HepG2 (cell line): ENCODE results near the gene VSIG10L. TPM values are rescaled to one million over a fixed set of nuclear protein-coding genes. Genes with fewer than 3 reads are reported as not detected.

Source experiments
- FIP1L1 ChIP-seq: fragments of 200-400 bp; formaldehyde crosslinking; IDR thresholded peaks from 2 replicates; pipeline ENCODE4 v1.6.1; 2018; ENCODE audit warnings: low read depth, mild to moderate bottlenecking, low read length, moderate library complexity, borderline replicate concordance; ENCODE audit not compliant: insufficient read depth
- GABPA ChIP-seq, 2 experiments: IDR thresholded peaks; 2 replicates each; pipeline ENCODE4 v1.6.1; 2011 to 2016; ENCODE audit warnings: low read depth in 2 of 2, low read length in 1 of 2, missing biosample characterization in 1 of 2, missing genetic modification characterization in 1 of 2
- HOXA3 ChIP-seq: sonication (generic); formaldehyde crosslinking; IDR thresholded peaks from 2 replicates; pipeline ENCODE4 v1.5.0; 2020; ENCODE audit warnings: missing genetic modification reagents
- POLR2G ChIP-seq: fragments of 200-400 bp; formaldehyde crosslinking; IDR thresholded peaks from 2 replicates; pipeline ENCODE4 v1.6.1; 2018; ENCODE audit warnings: mild to moderate bottlenecking, low read depth, low read length, moderate library complexity
- RAD21 ChIP-seq: fragments of 450-650 bp; formaldehyde crosslinking; IDR thresholded peaks from 2 replicates; pipeline ENCODE4 v1.5.0; 2020; ENCODE audit warnings: mild to moderate bottlenecking
- SOX6 ChIP-seq, 2 experiments: fragments of 450-650 bp in 1 of 2; sonication (generic) in 1 of 2; formaldehyde crosslinking in 1 of 2; IDR thresholded peaks; 2 replicates each; pipeline versions ENCODE4 v1.4.0 to v1.6.1; 2017 to 2020; ENCODE audit warnings: antibody characterized with exemption in 1 of 2, mild to moderate bottlenecking in 1 of 2, missing genetic modification reagents in 1 of 2
- ZBTB8A ChIP-seq: sonication (generic); formaldehyde crosslinking; IDR thresholded peaks from 2 replicates; pipeline ENCODE4 v1.4.0; 2020; ENCODE audit warnings: mild to moderate bottlenecking, low read depth, missing genetic modification reagents, borderline replicate concordance
- ZNF317 ChIP-seq: sonication (generic); formaldehyde crosslinking; IDR thresholded peaks from 2 replicates; pipeline ENCODE4 v1.5.0; 2020; ENCODE audit warnings: mild to moderate bottlenecking, missing genetic modification reagents
- ZNF446 ChIP-seq: sonication (generic); formaldehyde crosslinking; IDR thresholded peaks from 2 replicates; pipeline ENCODE4 v1.5.0; 2020; ENCODE audit warnings: mild to moderate bottlenecking, missing genetic modification reagents
- ZSCAN30 ChIP-seq: sonication (generic); formaldehyde crosslinking; IDR thresholded peaks from 2 replicates; pipeline ENCODE4 v1.5.0; 2020; ENCODE audit warnings: mild to moderate bottlenecking, missing genetic modification reagents
- polyA plus RNA-seq, 8 experiments: library from polyadenylated mRNA; depleted of rRNA in 3 of 8; stranded (reverse) in 7 of 8; unstranded in 1 of 8; fragments of >200 nt; fragmentation: Illumina TruSeq in 4 of 8; extraction: Trizol in 4 of 8; gene quantifications; 2 replicates each; pipeline versions ENCODE4 v1.2.1 to v1.2.3, GENCODE V29; 2011 to 2016; ENCODE audit warnings: low read depth in 4 of 8, missing spikeins in 1 of 8, mixed read lengths in 1 of 8; ENCODE audit not compliant: insufficient read depth in 1 of 8
- total RNA-seq, 5 experiments: library from RNA; depleted of rRNA; stranded (reverse); fragments of >200 nt; fragmentation: Illumina TruSeq; extraction: Trizol; gene quantifications; 2 replicates each; pipeline ENCODE4 v1.2.3, GENCODE V29; 2016; ENCODE audit warnings: low read depth in 1 of 5
- TF ChIP-seq, protein P1 (sequence below): IDR thresholded peaks from 2 replicates; pipeline ENCODE4 v1.4.0; 2020; ENCODE audit warnings: mild to moderate bottlenecking, missing genetic modification reagents
- TF ChIP-seq, protein P2 (sequence below): sonication (generic); formaldehyde crosslinking; IDR thresholded peaks from 2 replicates; pipeline ENCODE4 v1.4.0; 2020; ENCODE audit warnings: missing genetic modification reagents
- TF ChIP-seq, protein P3 (sequence below): sonication (generic); formaldehyde crosslinking; IDR thresholded peaks from 2 replicates; pipeline ENCODE4 v1.4.0; 2020; ENCODE audit warnings: missing genetic modification reagents
- TF ChIP-seq, protein P4 (sequence below): sonication (generic); formaldehyde crosslinking; IDR thresholded peaks from 2 replicates; pipeline ENCODE4 v1.5.1; 2020; ENCODE audit warnings: mild to moderate bottlenecking, missing genetic modification reagents, borderline replicate concordance

VSIG10L gene
- total and polyA plus RNA-seq, 2 of the 13 experiments (the other 11 are each of a cell fraction or from before 2014, with no cell fraction given): 2.7 to 8.5 TPM

DNA sequence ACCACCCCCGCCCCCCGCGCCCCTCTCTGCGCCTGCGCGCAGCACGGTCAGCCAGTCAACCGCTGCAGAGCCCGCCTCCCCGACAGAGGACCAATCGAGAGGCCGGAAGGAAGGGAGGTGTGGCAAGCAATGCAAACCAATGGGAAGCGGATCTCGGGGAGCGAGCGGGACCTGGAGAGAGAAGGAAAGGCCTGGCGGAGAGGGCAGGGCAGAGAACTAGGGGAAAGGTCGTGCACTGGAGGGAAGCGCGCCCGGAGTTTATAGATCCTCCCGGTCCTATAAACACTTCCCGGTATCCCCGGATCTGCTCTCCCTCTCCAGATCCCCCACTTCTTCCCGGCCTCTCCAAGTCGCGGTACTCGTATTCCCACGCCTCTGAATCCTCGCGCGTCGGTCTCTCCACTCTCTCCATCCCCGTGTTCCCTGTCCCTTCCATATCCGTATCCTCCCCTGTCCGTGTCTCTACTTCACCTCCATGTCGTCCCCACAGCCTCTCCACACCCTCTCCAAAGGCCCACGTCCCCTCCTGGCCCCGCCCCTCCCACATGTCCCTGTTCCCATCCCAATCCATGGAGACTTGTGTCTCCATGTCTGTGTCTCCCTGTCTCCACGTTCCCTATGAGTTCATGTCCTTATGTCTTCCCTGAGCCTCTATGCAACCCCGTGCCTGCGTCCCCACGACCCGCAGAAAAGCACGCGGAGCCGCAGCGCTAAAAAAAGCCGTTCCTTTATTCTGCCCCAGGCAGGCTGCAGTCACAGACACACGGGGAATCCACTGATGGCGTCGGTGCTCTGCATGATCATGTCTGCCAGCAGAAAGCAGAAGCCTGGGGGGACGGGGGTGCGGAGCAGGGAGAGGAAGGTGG, 24.7 kb upstream of the VSIG10L start (continued):
- TF ChIP-seq, protein P1, sequence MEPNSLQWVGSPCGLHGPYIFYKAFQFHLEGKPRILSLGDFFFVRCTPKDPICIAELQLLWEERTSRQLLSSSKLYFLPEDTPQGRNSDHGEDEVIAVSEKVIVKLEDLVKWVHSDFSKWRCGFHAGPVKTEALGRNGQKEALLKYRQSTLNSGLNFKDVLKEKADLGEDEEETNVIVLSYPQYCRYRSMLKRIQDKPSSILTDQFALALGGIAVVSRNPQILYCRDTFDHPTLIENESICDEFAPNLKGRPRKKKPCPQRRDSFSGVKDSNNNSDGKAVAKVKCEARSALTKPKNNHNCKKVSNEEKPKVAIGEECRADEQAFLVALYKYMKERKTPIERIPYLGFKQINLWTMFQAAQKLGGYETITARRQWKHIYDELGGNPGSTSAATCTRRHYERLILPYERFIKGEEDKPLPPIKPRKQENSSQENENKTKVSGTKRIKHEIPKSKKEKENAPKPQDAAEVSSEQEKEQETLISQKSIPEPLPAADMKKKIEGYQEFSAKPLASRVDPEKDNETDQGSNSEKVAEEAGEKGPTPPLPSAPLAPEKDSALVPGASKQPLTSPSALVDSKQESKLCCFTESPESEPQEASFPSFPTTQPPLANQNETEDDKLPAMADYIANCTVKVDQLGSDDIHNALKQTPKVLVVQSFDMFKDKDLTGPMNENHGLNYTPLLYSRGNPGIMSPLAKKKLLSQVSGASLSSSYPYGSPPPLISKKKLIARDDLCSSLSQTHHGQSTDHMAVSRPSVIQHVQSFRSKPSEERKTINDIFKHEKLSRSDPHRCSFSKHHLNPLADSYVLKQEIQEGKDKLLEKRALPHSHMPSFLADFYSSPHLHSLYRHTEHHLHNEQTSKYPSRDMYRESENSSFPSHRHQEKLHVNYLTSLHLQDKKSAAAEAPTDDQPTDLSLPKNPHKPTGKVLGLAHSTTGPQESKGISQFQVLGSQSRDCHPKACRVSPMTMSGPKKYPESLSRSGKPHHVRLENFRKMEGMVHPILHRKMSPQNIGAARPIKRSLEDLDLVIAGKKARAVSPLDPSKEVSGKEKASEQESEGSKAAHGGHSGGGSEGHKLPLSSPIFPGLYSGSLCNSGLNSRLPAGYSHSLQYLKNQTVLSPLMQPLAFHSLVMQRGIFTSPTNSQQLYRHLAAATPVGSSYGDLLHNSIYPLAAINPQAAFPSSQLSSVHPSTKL (CRISPR knock-in tag): peak; percentile 23; the same call in 1 of the 2 replicates
- TF ChIP-seq, protein P2, sequence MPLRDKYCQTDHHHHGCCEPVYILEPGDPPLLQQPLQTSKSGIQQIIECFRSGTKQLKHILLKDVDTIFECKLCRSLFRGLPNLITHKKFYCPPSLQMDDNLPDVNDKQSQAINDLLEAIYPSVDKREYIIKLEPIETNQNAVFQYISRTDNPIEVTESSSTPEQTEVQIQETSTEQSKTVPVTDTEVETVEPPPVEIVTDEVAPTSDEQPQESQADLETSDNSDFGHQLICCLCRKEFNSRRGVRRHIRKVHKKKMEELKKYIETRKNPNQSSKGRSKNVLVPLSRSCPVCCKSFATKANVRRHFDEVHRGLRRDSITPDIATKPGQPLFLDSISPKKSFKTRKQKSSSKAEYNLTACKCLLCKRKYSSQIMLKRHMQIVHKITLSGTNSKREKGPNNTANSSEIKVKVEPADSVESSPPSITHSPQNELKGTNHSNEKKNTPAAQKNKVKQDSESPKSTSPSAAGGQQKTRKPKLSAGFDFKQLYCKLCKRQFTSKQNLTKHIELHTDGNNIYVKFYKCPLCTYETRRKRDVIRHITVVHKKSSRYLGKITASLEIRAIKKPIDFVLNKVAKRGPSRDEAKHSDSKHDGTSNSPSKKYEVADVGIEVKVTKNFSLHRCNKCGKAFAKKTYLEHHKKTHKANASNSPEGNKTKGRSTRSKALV (CRISPR knock-in tag): no peak
- TF ChIP-seq POLR2G (peak; percentile 88), ZNF317 (CRISPR knock-in tag) (no peak), FIP1L1 (0 out of 2 replicates have a peak, but pooled peaks have one; percentile 60), HOXA3 (no peak), SOX6 (IDR thresholded peaks at IDR 0.05) (no peak), SOX6 (CRISPR knock-in tag; IDR thresholded peaks at IDR 0.05) (peak; percentile 54), ZSCAN30 (CRISPR knock-in tag) (no peak), GABPA (IDR thresholded peaks at IDR 0.05; ENCODE audit: low read depth, low read length) (no peak), GABPA (CRISPR knock-in tag; IDR thresholded peaks at IDR 0.05; ENCODE audit: low read depth) (peak; percentile 64), ZBTB8A (CRISPR knock-in tag) (no peak), RAD21 (CRISPR knock-in tag) (peak; percentile 37; the same call in 1 of the 2 replicates), ZNF446 (CRISPR knock-in tag) (no peak; the same call in 1 of the 2 replicates)
- TF ChIP-seq, protein P3, sequence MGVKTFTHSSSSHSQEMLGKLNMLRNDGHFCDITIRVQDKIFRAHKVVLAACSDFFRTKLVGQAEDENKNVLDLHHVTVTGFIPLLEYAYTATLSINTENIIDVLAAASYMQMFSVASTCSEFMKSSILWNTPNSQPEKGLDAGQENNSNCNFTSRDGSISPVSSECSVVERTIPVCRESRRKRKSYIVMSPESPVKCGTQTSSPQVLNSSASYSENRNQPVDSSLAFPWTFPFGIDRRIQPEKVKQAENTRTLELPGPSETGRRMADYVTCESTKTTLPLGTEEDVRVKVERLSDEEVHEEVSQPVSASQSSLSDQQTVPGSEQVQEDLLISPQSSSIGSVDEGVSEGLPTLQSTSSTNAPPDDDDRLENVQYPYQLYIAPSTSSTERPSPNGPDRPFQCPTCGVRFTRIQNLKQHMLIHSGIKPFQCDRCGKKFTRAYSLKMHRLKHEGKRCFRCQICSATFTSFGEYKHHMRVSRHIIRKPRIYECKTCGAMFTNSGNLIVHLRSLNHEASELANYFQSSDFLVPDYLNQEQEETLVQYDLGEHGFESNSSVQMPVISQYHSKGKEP (CRISPR knock-in tag): no peak
- TF ChIP-seq, protein P4, sequence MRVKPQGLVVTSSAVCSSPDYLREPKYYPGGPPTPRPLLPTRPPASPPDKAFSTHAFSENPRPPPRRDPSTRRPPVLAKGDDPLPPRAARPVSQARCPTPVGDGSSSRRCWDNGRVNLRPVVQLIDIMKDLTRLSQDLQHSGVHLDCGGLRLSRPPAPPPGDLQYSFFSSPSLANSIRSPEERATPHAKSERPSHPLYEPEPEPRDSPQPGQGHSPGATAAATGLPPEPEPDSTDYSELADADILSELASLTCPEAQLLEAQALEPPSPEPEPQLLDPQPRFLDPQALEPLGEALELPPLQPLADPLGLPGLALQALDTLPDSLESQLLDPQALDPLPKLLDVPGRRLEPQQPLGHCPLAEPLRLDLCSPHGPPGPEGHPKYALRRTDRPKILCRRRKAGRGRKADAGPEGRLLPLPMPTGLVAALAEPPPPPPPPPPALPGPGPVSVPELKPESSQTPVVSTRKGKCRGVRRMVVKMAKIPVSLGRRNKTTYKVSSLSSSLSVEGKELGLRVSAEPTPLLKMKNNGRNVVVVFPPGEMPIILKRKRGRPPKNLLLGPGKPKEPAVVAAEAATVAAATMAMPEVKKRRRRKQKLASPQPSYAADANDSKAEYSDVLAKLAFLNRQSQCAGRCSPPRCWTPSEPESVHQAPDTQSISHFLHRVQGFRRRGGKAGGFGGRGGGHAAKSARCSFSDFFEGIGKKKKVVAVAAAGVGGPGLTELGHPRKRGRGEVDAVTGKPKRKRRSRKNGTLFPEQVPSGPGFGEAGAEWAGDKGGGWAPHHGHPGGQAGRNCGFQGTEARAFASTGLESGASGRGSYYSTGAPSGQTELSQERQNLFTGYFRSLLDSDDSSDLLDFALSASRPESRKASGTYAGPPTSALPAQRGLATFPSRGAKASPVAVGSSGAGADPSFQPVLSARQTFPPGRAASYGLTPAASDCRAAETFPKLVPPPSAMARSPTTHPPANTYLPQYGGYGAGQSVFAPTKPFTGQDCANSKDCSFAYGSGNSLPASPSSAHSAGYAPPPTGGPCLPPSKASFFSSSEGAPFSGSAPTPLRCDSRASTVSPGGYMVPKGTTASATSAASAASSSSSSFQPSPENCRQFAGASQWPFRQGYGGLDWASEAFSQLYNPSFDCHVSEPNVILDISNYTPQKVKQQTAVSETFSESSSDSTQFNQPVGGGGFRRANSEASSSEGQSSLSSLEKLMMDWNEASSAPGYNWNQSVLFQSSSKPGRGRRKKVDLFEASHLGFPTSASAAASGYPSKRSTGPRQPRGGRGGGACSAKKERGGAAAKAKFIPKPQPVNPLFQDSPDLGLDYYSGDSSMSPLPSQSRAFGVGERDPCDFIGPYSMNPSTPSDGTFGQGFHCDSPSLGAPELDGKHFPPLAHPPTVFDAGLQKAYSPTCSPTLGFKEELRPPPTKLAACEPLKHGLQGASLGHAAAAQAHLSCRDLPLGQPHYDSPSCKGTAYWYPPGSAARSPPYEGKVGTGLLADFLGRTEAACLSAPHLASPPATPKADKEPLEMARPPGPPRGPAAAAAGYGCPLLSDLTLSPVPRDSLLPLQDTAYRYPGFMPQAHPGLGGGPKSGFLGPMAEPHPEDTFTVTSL (CRISPR knock-in tag): no peak
